ENCODE data around the gene NRG2.

Gene NRG2

DNA sequence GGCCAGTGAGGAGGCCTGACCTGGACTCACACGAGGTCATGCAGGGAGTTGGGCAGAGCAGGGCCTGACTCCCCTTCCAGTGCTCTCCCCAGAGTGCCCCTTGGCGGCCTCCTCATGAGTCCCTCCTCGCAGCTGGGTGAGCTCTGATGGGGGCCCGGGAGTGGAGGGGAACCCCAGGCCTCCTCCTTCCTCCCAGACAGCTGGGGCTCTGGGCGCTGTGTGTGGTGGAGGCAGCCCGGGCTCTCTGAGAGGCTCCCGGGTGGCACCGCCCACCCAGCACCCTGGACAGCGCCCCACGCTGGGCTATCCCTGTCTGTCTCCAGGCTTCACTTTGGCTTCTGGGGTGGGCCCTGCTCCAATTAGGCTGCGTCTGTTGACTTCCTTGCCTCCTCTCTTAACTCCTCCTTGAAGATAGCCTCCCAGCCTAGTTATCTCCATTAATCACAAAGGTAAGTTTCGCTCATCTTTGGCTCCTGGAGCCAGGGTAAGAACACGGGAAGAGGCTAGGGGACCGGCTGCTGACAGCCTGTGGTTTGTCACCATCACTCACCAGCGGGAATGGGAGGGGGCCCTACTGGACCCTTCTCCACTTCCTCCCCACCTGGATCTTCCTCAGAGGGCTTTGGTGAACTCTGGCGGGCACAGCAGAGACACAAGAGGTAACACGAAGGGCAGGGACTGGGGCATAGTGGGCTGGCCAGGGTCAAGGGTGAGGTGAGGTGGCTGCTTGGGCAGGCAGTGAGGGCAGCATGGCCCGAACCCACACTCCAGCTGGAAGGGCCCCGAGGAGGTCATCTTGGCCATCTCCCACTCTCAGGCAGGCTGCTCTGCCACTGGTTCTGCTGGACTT is 234.4 kb downstream of the NRG2 start:
- Histone ChIP-seq H3K36me3 (ENCODE audit: insufficient read depth, low read length) (no peaks in the 10 kb centered on the region), H3K9me3 (ENCODE audit: low read depth, low read length) (no peaks in the 10 kb centered on the region), H3K27ac (no peak overlapping the region), H3K4me3 (no peak overlapping the region), H3K9ac (ENCODE audit: insufficient read length) (no peak overlapping the region)
- no peak for DNase-seq (ENCODE audit: low read depth, low spot score)
- TF ChIP-seq FOXP2 (optimal IDR thresholded peaks at IDR 0.05; ENCODE audit: control extremely low read depth, extremely low read length, insufficient read depth), result no peak

DNA sequence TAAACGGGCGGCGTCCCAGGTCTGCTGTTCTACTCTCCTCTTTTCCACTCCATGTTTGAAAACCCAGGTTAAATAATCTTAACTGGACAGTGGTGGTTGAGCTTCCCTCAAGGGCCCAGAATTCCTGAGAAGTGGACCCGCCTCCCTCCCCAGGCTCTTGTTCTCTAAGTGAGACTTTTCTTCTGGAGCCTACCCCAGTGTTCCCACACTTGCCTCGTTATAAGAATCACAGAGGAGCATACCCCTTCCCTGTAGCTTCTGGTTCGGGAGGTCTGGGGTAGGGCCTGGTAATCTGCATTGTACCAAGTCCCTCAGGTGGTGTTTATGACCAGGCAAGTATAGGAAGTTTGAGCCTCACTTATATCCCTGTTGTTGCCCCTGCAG is 235.5 kb downstream of the NRG2 start:
- H3K36me3 ChIP-seq (ENCODE audit: insufficient read depth, low read length), result no peaks in the 10 kb centered on the region
- no peaks in the 10 kb centered on the region for H3K9me3 ChIP-seq (ENCODE audit: low read depth, low read length)
- no peak overlapping the region for H3K4me3 ChIP-seq
- no peak for DNase-seq (ENCODE audit: low read depth, low spot score)
- no peak overlapping the region for H3K27ac ChIP-seq
- no peak overlapping the region for H3K9ac ChIP-seq (ENCODE audit: insufficient read length)
- no peak for TF ChIP-seq POLR2AphosphoS5 (IDR thresholded peaks at IDR 0.05; ENCODE audit: borderline replicate concordance, low read depth, low read length)
- TF ChIP-seq EZH2 (IDR thresholded peaks at IDR 0.05), result no peak
- no peak for TF ChIP-seq FOXP2 (optimal IDR thresholded peaks at IDR 0.05; ENCODE audit: control extremely low read depth, extremely low read length, insufficient read depth)

GRCh38 chr5:139806726-139807646 is 236.1 kb downstream of the NRG2 start:
- DNase-seq (ENCODE audit: low read depth, low spot score), result no peak
- TF ChIP-seq FOXP2 (optimal IDR thresholded peaks at IDR 0.05; ENCODE audit: control extremely low read depth, extremely low read length, insufficient read depth) (no peak), POLR2AphosphoS5 (IDR thresholded peaks at IDR 0.05; ENCODE audit: borderline replicate concordance, low read depth, low read length) (no peak), EZH2 (IDR thresholded peaks at IDR 0.05) (no peak)
- Histone ChIP-seq H3K36me3 (ENCODE audit: insufficient read depth, low read length) (no peaks in the 10 kb centered on the region), H3K4me3 (no peak overlapping the region), H3K9ac (ENCODE audit: insufficient read length) (no peak overlapping the region), H3K27ac (no peak overlapping the region), H3K9me3 (ENCODE audit: low read depth, low read length) (no peaks in the 10 kb centered on the region)

DNA sequence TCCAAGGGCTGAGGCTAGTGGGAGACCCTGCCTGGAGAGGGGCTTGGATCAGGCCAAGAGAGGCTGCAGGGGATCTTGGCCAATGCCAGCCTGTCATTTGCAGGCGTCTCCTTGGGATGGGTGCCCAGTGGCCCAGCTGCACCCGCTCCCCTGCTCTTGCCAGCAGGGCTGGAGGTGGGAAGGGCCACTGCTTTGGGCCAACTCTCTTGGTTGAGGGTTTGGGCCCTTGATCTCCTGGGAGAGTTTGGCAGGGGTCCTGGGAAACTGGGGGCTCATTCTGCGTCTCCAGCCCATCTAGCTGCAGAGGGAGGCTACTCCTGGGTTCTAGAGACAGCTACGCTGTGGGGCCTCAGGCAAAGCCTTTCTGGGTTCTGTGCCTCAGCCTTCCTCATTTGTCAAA is 237.0 kb downstream of the NRG2 start:
- H3K9me3 ChIP-seq (ENCODE audit: low read depth, low read length), result no peaks in the 10 kb centered on the region

DNA sequence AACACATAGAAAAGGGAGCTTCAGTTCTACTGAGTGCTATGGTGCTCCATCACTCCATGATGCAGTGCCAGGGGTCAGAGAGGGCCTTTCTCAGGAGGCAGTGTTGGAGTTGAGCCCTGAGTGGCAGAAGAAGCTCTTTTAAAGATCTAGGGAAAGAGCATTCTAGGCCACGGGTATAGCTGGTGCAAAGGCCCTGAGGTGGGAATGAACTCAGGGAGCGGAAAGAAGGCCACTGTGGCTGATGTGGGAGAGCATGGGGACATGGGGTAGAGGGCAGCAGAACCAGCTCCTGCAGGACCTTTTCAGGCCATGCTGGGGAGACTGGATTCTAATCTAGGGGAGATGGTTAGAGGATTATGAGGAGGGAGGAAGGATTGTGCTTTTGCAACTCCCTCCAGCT is 237.6 kb downstream of the NRG2 start:
- Histone ChIP-seq H3K4me3 (no peak overlapping the region), H3K27ac (no peak overlapping the region), H3K9me3 (ENCODE audit: low read depth, low read length) (no peaks in the 10 kb centered on the region), H3K36me3 (ENCODE audit: insufficient read depth, low read length) (no peaks in the 10 kb centered on the region), H3K9ac (ENCODE audit: insufficient read length) (no peak overlapping the region)
- TF ChIP-seq FOXP2 (optimal IDR thresholded peaks at IDR 0.05; ENCODE audit: control extremely low read depth, extremely low read length, insufficient read depth) (no peak), EZH2 (IDR thresholded peaks at IDR 0.05) (no peak), POLR2AphosphoS5 (IDR thresholded peaks at IDR 0.05; ENCODE audit: borderline replicate concordance, low read depth, low read length) (no peak)
- DNase-seq (ENCODE audit: low read depth, low spot score), result no peak

More for the DNA sequence above, 237.0 kb downstream of the NRG2 start:
- TF ChIP-seq POLR2AphosphoS5 (IDR thresholded peaks at IDR 0.05; ENCODE audit: borderline replicate concordance, low read depth, low read length) (no peak), EZH2 (IDR thresholded peaks at IDR 0.05) (no peak), FOXP2 (optimal IDR thresholded peaks at IDR 0.05; ENCODE audit: control extremely low read depth, extremely low read length, insufficient read depth) (no peak)
- no peak overlapping the region for H3K27ac ChIP-seq
- H3K9ac ChIP-seq (ENCODE audit: insufficient read length), result no peak overlapping the region
- H3K4me3 ChIP-seq, result no peak overlapping the region
- DNase-seq (ENCODE audit: low read depth, low spot score), result no peak
- no peaks in the 10 kb centered on the region for H3K36me3 ChIP-seq (ENCODE audit: insufficient read depth, low read length)

- Histone ChIP-seq H3K36me3 (ENCODE audit: insufficient read depth, low read length) (no peaks in the 10 kb centered on the region), H3K4me3 (no peak overlapping the region), H3K9ac (ENCODE audit: insufficient read length) (no peak overlapping the region), H3K27ac (no peak overlapping the region), H3K9me3 (ENCODE audit: low read depth, low read length) (no peaks in the 10 kb centered on the region)
- DNase-seq (ENCODE audit: low read depth, low spot score), result no peak
- TF ChIP-seq POLR2AphosphoS5 (IDR thresholded peaks at IDR 0.05; ENCODE audit: borderline replicate concordance, low read depth, low read length), result no peak
- TF ChIP-seq FOXP2 (optimal IDR thresholded peaks at IDR 0.05; ENCODE audit: control extremely low read depth, extremely low read length, insufficient read depth), result no peak
- no peak for TF ChIP-seq EZH2 (IDR thresholded peaks at IDR 0.05)
These were observed 238.2 kb downstream of the NRG2 start for GRCh38 chr5:139804800-139805397.

DNA sequence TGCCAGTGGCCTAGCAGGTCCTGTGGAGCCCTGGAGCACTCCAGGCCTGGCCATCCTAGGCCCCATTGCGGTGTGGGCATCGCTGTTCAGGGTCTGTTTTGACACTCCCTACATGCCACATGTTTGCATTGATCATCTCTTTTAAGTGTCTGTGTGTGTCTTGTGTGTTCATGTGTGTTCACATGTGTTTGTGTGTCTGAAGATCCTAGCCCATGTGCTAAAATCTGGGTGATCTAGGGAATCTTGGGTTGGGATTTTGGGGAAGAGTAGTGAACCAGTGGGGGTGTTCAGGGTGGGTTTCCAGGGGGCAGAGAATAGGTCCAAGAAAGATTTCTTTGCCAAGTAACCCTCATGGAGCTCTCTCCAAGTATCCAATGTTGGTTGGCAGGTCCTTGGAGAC is 239.1 kb downstream of the NRG2 start:
- Histone ChIP-seq H3K9me3 (ENCODE audit: low read depth, low read length) (no peaks in the 10 kb centered on the region), H3K4me3 (no peak overlapping the region), H3K9ac (ENCODE audit: insufficient read length) (no peak overlapping the region), H3K36me3 (ENCODE audit: insufficient read depth, low read length) (no peaks in the 10 kb centered on the region), H3K27ac (no peak overlapping the region)
- DNase-seq (ENCODE audit: low read depth, low spot score), result no peak
- no peak for TF ChIP-seq EZH2 (IDR thresholded peaks at IDR 0.05)
- no peak for TF ChIP-seq POLR2AphosphoS5 (IDR thresholded peaks at IDR 0.05; ENCODE audit: borderline replicate concordance, low read depth, low read length)
- no peak for TF ChIP-seq FOXP2 (optimal IDR thresholded peaks at IDR 0.05; ENCODE audit: control extremely low read depth, extremely low read length, insufficient read depth)

DNA sequence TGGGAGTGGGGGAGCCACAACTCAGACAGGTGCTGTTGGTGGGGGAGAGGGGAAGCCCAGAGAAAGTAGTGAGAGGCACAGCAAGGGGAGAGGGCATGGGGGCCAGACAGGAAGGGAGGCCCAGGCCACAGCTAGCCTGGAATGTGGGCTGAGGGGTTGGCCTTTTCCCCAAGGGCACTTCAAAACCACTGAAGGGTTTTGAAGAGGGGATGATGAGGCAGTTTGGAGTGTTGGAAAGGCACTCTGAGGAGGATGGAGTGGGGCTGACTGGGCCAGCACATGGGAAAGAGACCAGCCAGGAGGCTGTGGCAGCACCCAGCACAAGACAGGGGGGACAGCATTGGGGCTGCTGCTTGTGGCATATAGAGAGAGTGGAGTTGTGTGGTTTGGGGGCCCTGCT is 243.7 kb downstream of the NRG2 start:
- Histone ChIP-seq H3K36me3 (ENCODE audit: insufficient read depth, low read length) (no peaks in the 10 kb centered on the region), H3K9ac (ENCODE audit: insufficient read length) (no peak overlapping the region), H3K4me3 (no peak overlapping the region), H3K9me3 (ENCODE audit: low read depth, low read length) (no peaks in the 10 kb centered on the region), H3K27ac (no peak overlapping the region)
- no peak for DNase-seq (ENCODE audit: low read depth, low spot score)
- TF ChIP-seq POLR2AphosphoS5 (IDR thresholded peaks at IDR 0.05; ENCODE audit: borderline replicate concordance, low read depth, low read length) (no peak), EZH2 (IDR thresholded peaks at IDR 0.05) (no peak), FOXP2 (optimal IDR thresholded peaks at IDR 0.05; ENCODE audit: control extremely low read depth, extremely low read length, insufficient read depth) (no peak)

Measured in SK-N-MC (cell line).